SU-DHL-6 (cell line): ENCODE data around the gene DNMT3A.

Experiments
- CTCF ChIP-seq: fragments of 200-600 bp; sonication (generic); IDR thresholded peaks from one replicate; pipeline ENCODE4 v1.5.1; 2017; ENCODE audit warnings: antibody characterized with exemption, mild to moderate bottlenecking, low read length, moderate library complexity; ENCODE audit not compliant: insufficient read depth, poor library complexity, severe bottlenecking
- EZH2phosphoT487 ChIP-seq: fragments of 200-600 bp; sonication (generic), shearing (Covaris generic); conservative IDR thresholded peaks from 2 replicates; pipeline ENCODE4 v1.6.1; 2018; ENCODE audit warnings: mild to moderate bottlenecking, antibody characterized with exemption, low read length, moderate library complexity, mixed read lengths

GRCh38 chr2:25294573-25295462, 46.9 kb downstream of the DNMT3A start:
- TF ChIP-seq CTCF (no peak), EZH2phosphoT487 (no peak)
